Measurements from ENCODE around the gene REV1.

DNA sequence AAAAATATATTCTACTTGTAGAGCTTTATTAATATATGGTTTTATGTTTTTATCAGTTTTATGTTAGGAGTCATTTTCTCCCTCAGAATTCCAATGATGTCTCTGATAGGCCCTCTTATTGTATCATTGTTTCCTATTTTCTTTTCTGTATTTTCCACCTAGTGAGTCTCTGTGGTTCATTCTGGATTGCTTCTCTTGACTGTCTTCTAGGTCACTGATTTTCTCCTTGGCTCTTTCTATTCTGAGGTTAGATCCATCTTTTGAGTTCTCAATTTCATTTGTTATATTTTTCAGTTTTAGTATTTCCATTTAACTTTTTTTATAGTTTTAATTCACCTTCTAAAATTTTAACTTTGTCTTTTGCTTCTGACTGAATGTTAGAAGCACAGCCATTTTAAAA, 115.1 kb downstream of the REV1 start:
- TF ChIP-seq, protein P1, sequence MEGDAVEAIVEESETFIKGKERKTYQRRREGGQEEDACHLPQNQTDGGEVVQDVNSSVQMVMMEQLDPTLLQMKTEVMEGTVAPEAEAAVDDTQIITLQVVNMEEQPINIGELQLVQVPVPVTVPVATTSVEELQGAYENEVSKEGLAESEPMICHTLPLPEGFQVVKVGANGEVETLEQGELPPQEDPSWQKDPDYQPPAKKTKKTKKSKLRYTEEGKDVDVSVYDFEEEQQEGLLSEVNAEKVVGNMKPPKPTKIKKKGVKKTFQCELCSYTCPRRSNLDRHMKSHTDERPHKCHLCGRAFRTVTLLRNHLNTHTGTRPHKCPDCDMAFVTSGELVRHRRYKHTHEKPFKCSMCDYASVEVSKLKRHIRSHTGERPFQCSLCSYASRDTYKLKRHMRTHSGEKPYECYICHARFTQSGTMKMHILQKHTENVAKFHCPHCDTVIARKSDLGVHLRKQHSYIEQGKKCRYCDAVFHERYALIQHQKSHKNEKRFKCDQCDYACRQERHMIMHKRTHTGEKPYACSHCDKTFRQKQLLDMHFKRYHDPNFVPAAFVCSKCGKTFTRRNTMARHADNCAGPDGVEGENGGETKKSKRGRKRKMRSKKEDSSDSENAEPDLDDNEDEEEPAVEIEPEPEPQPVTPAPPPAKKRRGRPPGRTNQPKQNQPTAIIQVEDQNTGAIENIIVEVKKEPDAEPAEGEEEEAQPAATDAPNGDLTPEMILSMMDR (IDR thresholded peaks at IDR 0.05): no peak
- TF ChIP-seq POLR2A (IDR thresholded peaks at IDR 0.05): no peak
